Measurements from ENCODE around the gene SPRR2A.
"Not testable (repeated sequence)": the region's sequence is repeated elsewhere in the genome, so short reads cannot be mapped to it uniquely, and the experiment has no call there.

The SPRR2A gene

GRCh38 chr1:153057375-153057774 lies at the start of gene SPRR2A:
TSS of gene SPRR2A (minus strand) at chr1:153057512. CDS start at chr1:153056735, 777 bp downstream.
- DNase-seq (ENCODE audit: low read depth in 2 of 2) = no peak

GRCh38 chr1:153100245-153100644 lies 42.9 kb upstream of the SPRR2A start:
- no peak for DNase-seq (ENCODE audit: low read depth in 2 of 2)

GRCh38 chr1:153099461-153100045 lies 42.2 kb upstream of the SPRR2A start:
- no peak for DNase-seq (ENCODE audit: low read depth in 2 of 2)

- no peak for DNase-seq (ENCODE audit: low read depth in 2 of 2)
Observed at GRCh38 chr1:153095764-153096163, 38.5 kb upstream of the SPRR2A start.

- no peak for DNase-seq (ENCODE audit: low read depth in 2 of 2)
Observed at GRCh38 chr1:153094426-153094825, 37.1 kb upstream of the SPRR2A start, which contains the start of gene SPRR2E. TSS of gene SPRR2E (minus strand) at chr1:153094526. CDS start at chr1:153093751, 775 bp downstream.

- no peak for DNase-seq (ENCODE audit: low read depth in 2 of 2)
Observed at GRCh38 chr1:153087652-153088051, 30.3 kb upstream of the SPRR2A start.

GRCh38 chr1:153081736-153082135 lies 24.4 kb upstream of the SPRR2A start:
- no peak for DNase-seq (ENCODE audit: low read depth in 2 of 2)

- DNase-seq (ENCODE audit: low read depth in 2 of 2) = no peak
Observed at GRCh38 chr1:153072806-153073726, 15.8 kb upstream of the SPRR2A start.

- DNase-seq (ENCODE audit: low read depth in 2 of 2) = no peak
Observed at GRCh38 chr1:153071511-153071910, 14.2 kb upstream of the SPRR2A start, which contains the start of gene SPRR2B. TSS of gene SPRR2B (minus strand) at chr1:153071611. CDS start at chr1:153070839, 772 bp downstream.

GRCh38 chr1:153070243-153070642 lies 12.9 kb upstream of the SPRR2A start:
- DNase-seq (ENCODE audit: low read depth in 2 of 2) = no peak

- no peak for DNase-seq (ENCODE audit: low read depth in 2 of 2)
Observed at GRCh38 chr1:153058826-153059784, 1.8 kb upstream of the SPRR2A start.

- no peak for DNase-seq (ENCODE audit: low read depth in 2 of 2)
Observed at GRCh38 chr1:153058154-153058553, 842 bp upstream of the SPRR2A start.

- not testable (repeated sequence) for DNase-seq (ENCODE audit: low read depth in 2 of 2)
Observed at GRCh38 chr1:153056111-153056510, 1.2 kb downstream of the SPRR2A start.

GRCh38 chr1:153049211-153049610 lies 8.1 kb downstream of the SPRR2A start:
- no peak for DNase-seq (ENCODE audit: low read depth in 2 of 2)

- no peak for DNase-seq (ENCODE audit: low read depth in 2 of 2)
Observed at GRCh38 chr1:153040950-153041631, 16.2 kb downstream of the SPRR2A start, which contains the start of gene SPRR2D. TSS of gene SPRR2D (minus strand) at chr1:153041120. CDS start at chr1:153040346, 774 bp downstream.

GRCh38 chr1:153035211-153035610 lies 22.1 kb downstream of the SPRR2A start:
- DNase-seq (ENCODE audit: low read depth in 2 of 2) = no peak

GRCh38 chr1:153032677-153033308 lies 24.5 kb downstream of the SPRR2A start:
- DNase-seq (ENCODE audit: low read depth in 2 of 2) = no peak

GRCh38 chr1:153032073-153032472 lies 25.2 kb downstream of the SPRR2A start:
- DNase-seq (ENCODE audit: low read depth in 2 of 2) = no peak

- no peak for DNase-seq (ENCODE audit: low read depth in 2 of 2)
Observed at GRCh38 chr1:153030895-153031294, 26.4 kb downstream of the SPRR2A start, which contains the start of gene SPRR1B. TSS of gene SPRR1B (plus strand) at chr1:153031203. CDS start at chr1:153032346, 1,143 bp downstream.

GRCh38 chr1:153028766-153029165 lies 28.5 kb downstream of the SPRR2A start:
- DNase-seq (ENCODE audit: low read depth in 2 of 2) = no peak
